Ovary (tissue), 3 donors: ENCODE measurements around the gene WDR54.

ENCODE experiments used
- CTCF ChIP-seq, 3 donors: fragments of 450-650 bp in 2 of 3; fragments of 200-600 bp in 1 of 3; IDR thresholded peaks; one replicate each; pipeline versions ENCODE4 v1.5.1 to v1.8.0; 2016 to 2022; ENCODE audit warnings: antibody characterized with exemption in 3 of 3, mild to moderate bottlenecking in 1 of 3
- EP300 ChIP-seq: sonication (generic); formaldehyde crosslinking; IDR thresholded peaks from one replicate; pipeline ENCODE4 v1.6.1; 2017; ENCODE audit warnings: antibody characterized with exemption
- POLR2A ChIP-seq: fragments of 450-650 bp; IDR thresholded peaks from one replicate; pipeline ENCODE4 v1.6.1; 2017; ENCODE audit warnings: antibody characterized with exemption, mild to moderate bottlenecking, moderate library complexity
- donor health status: DM: no; HTN: no; CAD: no.

- TF ChIP-seq CTCF (IDR thresholded peaks at IDR 0.05) (no peak), EP300 (no peak), POLR2A (no peak)
These were observed 16.7 kb downstream of the WDR54 start for GRCh38 chr2:74438248-74438647.
